DOHH2 (cell line): ENCODE data around the gene RAB3D.

Source experiments
- EZH2phosphoT487 ChIP-seq: fragments of 200-600 bp; sonication (generic); IDR thresholded peaks from 2 replicates; pipeline ENCODE4 v1.6.1; 2017; ENCODE audit warnings: borderline replicate concordance, mild to moderate bottlenecking, antibody characterized with exemption, low read length, moderate library complexity, mixed read lengths
- TF ChIP-seq, protein P1 (sequence below): fragments of 200-600 bp; sonication (generic); IDR thresholded peaks from one replicate; pipeline ENCODE4 v1.5.1; 2014; ENCODE audit warnings: antibody characterized with exemption, mild to moderate bottlenecking, low read depth, low read length; ENCODE audit not compliant: poor library complexity, severe bottlenecking

DNA sequence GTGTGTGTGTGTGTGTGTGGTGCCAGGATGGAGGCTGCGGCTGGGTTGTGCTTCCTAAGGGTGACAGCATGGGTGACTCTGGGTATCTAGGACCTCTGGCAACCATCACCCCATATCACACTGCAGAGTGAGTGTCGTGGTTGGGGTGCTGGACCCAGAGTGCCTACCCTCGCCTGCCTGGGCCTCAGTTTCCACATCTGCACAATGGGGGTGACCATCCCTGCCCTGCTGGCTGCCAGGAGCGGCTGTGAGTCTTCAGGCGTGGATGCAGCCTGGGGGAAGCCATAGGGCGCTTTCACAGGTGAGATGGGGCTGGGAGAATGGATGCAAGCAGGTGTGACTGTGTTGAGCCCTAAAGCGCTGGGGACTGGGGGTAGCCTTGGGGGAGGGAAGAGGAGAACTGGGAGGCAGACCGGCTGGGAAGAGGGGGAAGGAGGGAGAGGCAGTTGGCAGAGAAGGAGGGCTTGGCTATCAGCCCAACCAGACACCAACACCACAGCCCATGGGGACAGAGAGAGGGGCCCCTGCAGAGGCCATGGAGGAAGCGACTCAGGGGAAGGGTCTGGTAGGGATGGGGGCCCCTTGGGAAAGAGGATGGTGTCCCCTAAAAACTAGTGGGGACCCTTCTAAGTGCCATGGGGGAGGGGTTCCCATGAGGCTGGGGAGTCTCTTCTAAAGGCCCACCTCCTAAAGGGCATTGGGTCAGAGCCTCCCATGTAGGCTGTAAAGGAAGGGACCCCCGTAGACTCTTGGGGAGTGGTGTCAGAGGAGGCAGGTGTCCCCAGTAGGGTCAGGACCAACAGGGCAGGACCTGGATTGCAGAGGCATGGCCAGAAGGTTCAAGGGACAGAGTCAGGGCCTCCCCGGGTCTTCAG is 17.5 kb upstream of the RAB3D start:
- TF ChIP-seq, protein P1, sequence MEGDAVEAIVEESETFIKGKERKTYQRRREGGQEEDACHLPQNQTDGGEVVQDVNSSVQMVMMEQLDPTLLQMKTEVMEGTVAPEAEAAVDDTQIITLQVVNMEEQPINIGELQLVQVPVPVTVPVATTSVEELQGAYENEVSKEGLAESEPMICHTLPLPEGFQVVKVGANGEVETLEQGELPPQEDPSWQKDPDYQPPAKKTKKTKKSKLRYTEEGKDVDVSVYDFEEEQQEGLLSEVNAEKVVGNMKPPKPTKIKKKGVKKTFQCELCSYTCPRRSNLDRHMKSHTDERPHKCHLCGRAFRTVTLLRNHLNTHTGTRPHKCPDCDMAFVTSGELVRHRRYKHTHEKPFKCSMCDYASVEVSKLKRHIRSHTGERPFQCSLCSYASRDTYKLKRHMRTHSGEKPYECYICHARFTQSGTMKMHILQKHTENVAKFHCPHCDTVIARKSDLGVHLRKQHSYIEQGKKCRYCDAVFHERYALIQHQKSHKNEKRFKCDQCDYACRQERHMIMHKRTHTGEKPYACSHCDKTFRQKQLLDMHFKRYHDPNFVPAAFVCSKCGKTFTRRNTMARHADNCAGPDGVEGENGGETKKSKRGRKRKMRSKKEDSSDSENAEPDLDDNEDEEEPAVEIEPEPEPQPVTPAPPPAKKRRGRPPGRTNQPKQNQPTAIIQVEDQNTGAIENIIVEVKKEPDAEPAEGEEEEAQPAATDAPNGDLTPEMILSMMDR, result no peak
- no peak for TF ChIP-seq EZH2phosphoT487
